ENCODE measurements around the gene PTPRR. TPM values are rescaled to one million over a fixed set of nuclear protein-coding genes. Genes with fewer than 3 reads are reported as not detected.

The PTPRR gene
- total RNA-seq, 2 experiments from 2014 or later: not detected

DNA sequence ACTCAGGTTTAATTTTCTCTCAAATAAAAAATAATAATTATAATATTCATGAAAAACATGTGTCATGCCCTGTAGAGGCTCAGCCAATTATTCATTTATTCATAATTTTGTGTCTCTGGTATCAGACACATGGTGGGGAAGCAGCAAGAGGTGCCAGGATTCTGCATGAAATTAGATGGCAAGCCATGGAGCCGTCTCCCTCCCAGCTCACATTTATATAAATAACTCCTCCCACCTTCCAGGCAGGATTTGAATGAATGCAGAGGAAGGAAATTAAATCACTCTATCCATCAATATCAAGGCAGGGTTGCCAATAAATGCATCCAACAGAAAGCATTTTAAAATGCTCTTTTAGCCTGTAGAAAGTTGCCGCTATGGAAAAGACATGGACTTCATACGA lies 98.1 kb downstream of the PTPRR start:
- H3K4me3 Mint-ChIP-seq: no peak overlapping the region
- H3K27ac Mint-ChIP-seq: no peak overlapping the region
- no peaks in the 10 kb centered on the region for H3K4me1 Mint-ChIP-seq (ENCODE audit: low read depth)
- ChIA-PET CTCF (no interaction called here), POLR2A (no interaction called here)
- no peak overlapping the region for H3K4me3 ChIP-seq (ENCODE audit: low read length)
- DNase-seq (no peak), ATAC-seq (ENCODE audit: poor library complexity) (no peak)
- no peaks in the 10 kb centered on the region for H3K36me3 ChIP-seq (ENCODE audit: insufficient read depth, low read length)
- no peaks in the 10 kb centered on the region for H3K27me3 ChIP-seq (ENCODE audit: control insufficient read depth in 1 of 2, insufficient read depth in 2 of 2, low read length in 2 of 2)
- no peaks in the 10 kb centered on the region for H3K27me3 Mint-ChIP-seq
- no peaks in the 10 kb centered on the region for H3K36me3 Mint-ChIP-seq (ENCODE audit: low read depth)
- TF ChIP-seq, protein P1, sequence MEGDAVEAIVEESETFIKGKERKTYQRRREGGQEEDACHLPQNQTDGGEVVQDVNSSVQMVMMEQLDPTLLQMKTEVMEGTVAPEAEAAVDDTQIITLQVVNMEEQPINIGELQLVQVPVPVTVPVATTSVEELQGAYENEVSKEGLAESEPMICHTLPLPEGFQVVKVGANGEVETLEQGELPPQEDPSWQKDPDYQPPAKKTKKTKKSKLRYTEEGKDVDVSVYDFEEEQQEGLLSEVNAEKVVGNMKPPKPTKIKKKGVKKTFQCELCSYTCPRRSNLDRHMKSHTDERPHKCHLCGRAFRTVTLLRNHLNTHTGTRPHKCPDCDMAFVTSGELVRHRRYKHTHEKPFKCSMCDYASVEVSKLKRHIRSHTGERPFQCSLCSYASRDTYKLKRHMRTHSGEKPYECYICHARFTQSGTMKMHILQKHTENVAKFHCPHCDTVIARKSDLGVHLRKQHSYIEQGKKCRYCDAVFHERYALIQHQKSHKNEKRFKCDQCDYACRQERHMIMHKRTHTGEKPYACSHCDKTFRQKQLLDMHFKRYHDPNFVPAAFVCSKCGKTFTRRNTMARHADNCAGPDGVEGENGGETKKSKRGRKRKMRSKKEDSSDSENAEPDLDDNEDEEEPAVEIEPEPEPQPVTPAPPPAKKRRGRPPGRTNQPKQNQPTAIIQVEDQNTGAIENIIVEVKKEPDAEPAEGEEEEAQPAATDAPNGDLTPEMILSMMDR (IDR thresholded peaks at IDR 0.05): no peak
- peaks cover 0 to 12% of the 10 kb centered on the region in 2 experiments for H3K9me3 ChIP-seq (ENCODE audit: control insufficient read depth in 1 of 2, insufficient read depth in 1 of 2, low read length in 2 of 2)
- no peak overlapping the region for H3K27ac ChIP-seq (ENCODE audit: low read depth in 1 of 2, low read length in 2 of 2)
- intact Hi-C loops (cut with DNase I, micrococcal nuclease): no loop called here
- H3K4me1 ChIP-seq (ENCODE audit: insufficient read depth, low read length): no peaks in the 10 kb centered on the region
- no peaks in the 10 kb centered on the region for H3K9me3 Mint-ChIP-seq

DNA sequence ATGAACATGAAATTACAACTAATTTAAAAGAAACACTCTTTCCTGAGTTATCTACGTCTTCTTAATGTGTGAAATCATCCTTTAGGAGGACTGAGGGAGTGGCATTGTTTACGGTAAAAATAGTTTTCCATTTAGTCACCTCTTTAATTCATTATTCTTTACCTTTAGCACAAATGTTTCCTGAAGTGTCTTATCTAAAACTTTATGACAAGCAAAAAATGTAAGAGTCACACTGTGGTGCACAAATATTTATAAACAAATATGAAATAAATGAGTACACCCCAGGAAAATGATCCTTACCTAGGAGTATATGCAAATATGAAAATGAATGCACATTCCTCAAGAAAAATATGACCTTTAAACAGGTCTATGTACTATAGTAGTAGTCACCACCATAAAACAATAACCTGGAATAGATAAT lies 104.6 kb downstream of the PTPRR start:
- Mint-ChIP-seq H3K9me3 (peaks cover 2% of the 10 kb centered on the region), H3K36me3 (ENCODE audit: low read depth) (no peaks in the 10 kb centered on the region), H3K4me1 (ENCODE audit: low read depth) (no peaks in the 10 kb centered on the region), H3K4me3 (no peak overlapping the region), H3K27ac (no peak overlapping the region), H3K27me3 (peaks cover 4% of the 10 kb centered on the region)
- no peak overlapping the region for H3K27ac ChIP-seq (ENCODE audit: low read depth in 1 of 2, low read length in 2 of 2)
- POLR2A ChIA-PET: no interaction called here
- H3K36me3 ChIP-seq (ENCODE audit: insufficient read depth, low read length): no peaks in the 10 kb centered on the region
- no peaks in the 10 kb centered on the region for H3K27me3 ChIP-seq (ENCODE audit: control insufficient read depth in 1 of 2, insufficient read depth in 2 of 2, low read length in 2 of 2)
- intact Hi-C loops (cut with DNase I, micrococcal nuclease): no loop called here
- H3K4me3 ChIP-seq (ENCODE audit: low read length): no peak overlapping the region
- CTCF ChIA-PET: no interaction called here
- peaks cover 0 to 4% of the 10 kb centered on the region in 2 experiments for H3K9me3 ChIP-seq (ENCODE audit: control insufficient read depth in 1 of 2, insufficient read depth in 1 of 2, low read length in 2 of 2)
- DNase-seq (no peak), ATAC-seq (ENCODE audit: poor library complexity) (no peak)
- H3K4me1 ChIP-seq (ENCODE audit: insufficient read depth, low read length): no peaks in the 10 kb centered on the region
- TF ChIP-seq, protein P1 (IDR thresholded peaks at IDR 0.05): no peak

- intact Hi-C loops (cut with DNase I, micrococcal nuclease): no loop called here
- H3K9me3 Mint-ChIP-seq: peaks cover 2% of the 10 kb centered on the region
- POLR2A ChIA-PET: no interaction called here
Measured at GRCh38 chr12:70815056-70815455, 105.5 kb downstream of the PTPRR start.

More at GRCh38 chr12:70815056-70815455, 105.5 kb downstream of the PTPRR start:
- Mint-ChIP-seq H3K4me1 (ENCODE audit: low read depth) (no peaks in the 10 kb centered on the region), H3K27ac (no peak overlapping the region), H3K27me3 (peaks cover 4% of the 10 kb centered on the region), H3K4me3 (no peak overlapping the region), H3K36me3 (ENCODE audit: low read depth) (no peaks in the 10 kb centered on the region)
- TF ChIP-seq, protein P1 (IDR thresholded peaks at IDR 0.05): no peak
- Histone ChIP-seq H3K27ac (ENCODE audit: low read depth in 1 of 2, low read length in 2 of 2) (no peak overlapping the region), H3K9me3 (ENCODE audit: control insufficient read depth in 1 of 2, insufficient read depth in 1 of 2, low read length in 2 of 2) (no peaks in the 10 kb centered on the region), H3K27me3 (ENCODE audit: control insufficient read depth in 1 of 2, insufficient read depth in 2 of 2, low read length in 2 of 2) (no peaks in the 10 kb centered on the region), H3K4me3 (ENCODE audit: low read length) (no peak overlapping the region), H3K36me3 (ENCODE audit: insufficient read depth, low read length) (no peaks in the 10 kb centered on the region), H3K4me1 (ENCODE audit: insufficient read depth, low read length) (no peaks in the 10 kb centered on the region)
- DNase-seq: no peak
- CTCF ChIA-PET: interaction anchor here (0.6 kb wide), 1 partner anchor 74 kb away, joined by 3 read pairs; no protein-coding TSS in a partner anchor
- ATAC-seq (ENCODE audit: poor library complexity): no peak
